Measurements from ENCODE around the gene BPTF.

GRCh38 chr17:67841992-67842391, 16.7 kb downstream of the BPTF start:
- TF ChIP-seq TCF7 (IDR thresholded peaks at IDR 0.05; ENCODE audit: low read depth) (no peak), HNRNPUL1 (IDR thresholded peaks at IDR 0.05; ENCODE audit: low read depth, low read length) (no peak), TBL1XR1 (IDR thresholded peaks at IDR 0.05; ENCODE audit: borderline replicate concordance, low read length, partially characterized antibody) (no peak)

All from HepG2 (cell line).